GM18499 (cell line): ENCODE results near the gene ZFAND6.
"Not testable (repeated sequence)": the region's sequence is repeated elsewhere in the genome, so short reads cannot be mapped to it uniquely, and the experiment has no call there.

Experiments used
- ATAC-seq: cut with Tn5 transposase; IDR thresholded peaks from one replicate; pipeline ENCODE4 v1.9.1; 2021; ENCODE audit warnings: moderate number of reproducible peaks; ENCODE audit not compliant: insufficient read depth, unreplicated experiment

Gene ZFAND6

GRCh38 chr15:80093854-80094418 is 34.5 kb downstream of the ZFAND6 start:
- ATAC-seq, result no peak

DNA sequence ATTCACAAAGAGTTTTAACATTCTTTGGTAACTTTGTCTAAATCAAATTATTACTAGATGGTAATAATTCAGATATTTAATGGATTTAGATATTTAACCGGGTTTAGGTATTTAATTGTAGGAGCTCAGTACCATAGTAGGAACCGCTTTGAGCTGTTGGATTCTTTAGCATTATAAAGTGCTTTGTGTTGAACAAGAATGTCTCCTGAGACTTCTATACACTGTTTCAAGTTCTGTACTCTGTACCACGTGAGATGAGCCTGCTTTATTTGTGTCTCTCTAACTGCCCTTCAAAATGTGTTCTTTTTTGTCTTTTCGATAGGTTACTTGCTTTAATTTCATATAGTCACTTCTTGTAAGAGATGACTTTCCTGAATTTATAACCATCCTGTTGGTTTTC is 36.0 kb downstream of the ZFAND6 start:
- no peak for ATAC-seq

DNA sequence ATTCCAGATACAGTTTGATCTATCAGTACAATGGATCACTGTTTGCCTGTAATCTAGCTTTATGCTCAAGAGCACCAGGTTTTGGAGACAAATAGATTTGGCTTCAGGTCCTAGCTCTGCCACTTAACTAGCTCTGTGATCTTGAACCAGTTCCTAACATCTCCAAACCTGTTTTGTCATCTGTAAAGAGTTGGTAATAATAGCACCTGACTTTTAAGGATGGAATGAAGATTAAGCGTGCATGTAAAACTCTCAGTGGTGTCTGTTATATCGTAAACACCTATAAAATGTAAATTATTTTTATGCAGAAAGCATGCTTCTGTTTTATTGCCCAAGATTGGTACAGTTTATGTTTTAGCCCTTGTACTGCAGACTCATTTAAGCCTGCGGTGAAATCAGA is 36.5 kb downstream of the ZFAND6 start:
- no peak for ATAC-seq

- ATAC-seq, result no peak
Observed at GRCh38 chr15:80098341-80098740, 38.9 kb downstream of the ZFAND6 start.

DNA sequence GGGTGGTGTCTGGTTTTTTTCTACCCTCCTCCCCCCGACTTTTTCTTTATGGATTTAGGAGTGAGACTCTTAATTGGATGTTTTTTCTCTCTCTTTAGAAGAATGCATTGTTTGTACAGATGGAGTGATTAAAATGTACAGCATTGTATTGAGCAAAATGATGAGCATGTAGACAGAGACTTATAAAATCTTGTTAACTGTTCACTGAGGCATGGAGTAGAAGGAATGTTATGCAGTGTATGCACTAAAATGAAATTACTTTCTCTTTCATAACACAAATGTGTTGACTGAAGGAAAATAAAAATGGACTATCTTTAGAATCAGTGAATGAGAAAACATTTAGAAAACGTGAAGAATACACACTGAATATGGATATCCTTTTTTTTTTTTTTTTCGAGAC is 39.8 kb downstream of the ZFAND6 start:
- ATAC-seq, result no peak

- ATAC-seq, result not testable (repeated sequence)
Observed at GRCh38 chr15:80099662-80100061, 40.2 kb downstream of the ZFAND6 start.

- no peak for ATAC-seq
Observed at GRCh38 chr15:80100247-80100646, 40.8 kb downstream of the ZFAND6 start.

GRCh38 chr15:80105193-80105592 is 45.7 kb downstream of the ZFAND6 start:
- no peak for ATAC-seq

GRCh38 chr15:80105595-80105994 is 46.1 kb downstream of the ZFAND6 start:
- no peak for ATAC-seq

GRCh38 chr15:80106051-80106450 is 46.6 kb downstream of the ZFAND6 start:
- ATAC-seq, result no peak

DNA sequence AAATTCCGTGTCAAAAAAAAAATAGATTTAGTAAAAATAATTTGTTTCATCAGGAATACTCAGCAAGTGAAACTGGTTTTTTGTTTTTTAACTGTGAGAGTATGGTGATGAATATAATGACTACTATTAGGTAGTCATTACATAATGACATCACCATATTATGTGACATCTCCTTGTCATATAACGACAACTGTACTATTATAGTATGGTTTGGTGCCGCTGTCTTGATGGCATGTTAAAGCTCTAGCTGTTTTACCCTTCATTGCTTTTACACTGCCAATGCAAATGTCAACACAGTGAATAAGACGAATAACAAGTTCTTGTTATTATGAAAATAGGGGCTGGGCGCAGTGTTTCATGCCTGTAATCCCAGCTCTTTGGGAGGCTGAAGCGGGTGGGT is 47.7 kb downstream of the ZFAND6 start:
- no peak for ATAC-seq

GRCh38 chr15:80107774-80108173 is 48.3 kb downstream of the ZFAND6 start:
- ATAC-seq, result no peak

- ATAC-seq, result no peak
Observed at GRCh38 chr15:80109388-80109787, 49.9 kb downstream of the ZFAND6 start.

- ATAC-seq, result no peak
Observed at GRCh38 chr15:80110920-80111319, 51.4 kb downstream of the ZFAND6 start.

GRCh38 chr15:80114114-80114513 is 54.6 kb downstream of the ZFAND6 start:
- no peak for ATAC-seq

DNA sequence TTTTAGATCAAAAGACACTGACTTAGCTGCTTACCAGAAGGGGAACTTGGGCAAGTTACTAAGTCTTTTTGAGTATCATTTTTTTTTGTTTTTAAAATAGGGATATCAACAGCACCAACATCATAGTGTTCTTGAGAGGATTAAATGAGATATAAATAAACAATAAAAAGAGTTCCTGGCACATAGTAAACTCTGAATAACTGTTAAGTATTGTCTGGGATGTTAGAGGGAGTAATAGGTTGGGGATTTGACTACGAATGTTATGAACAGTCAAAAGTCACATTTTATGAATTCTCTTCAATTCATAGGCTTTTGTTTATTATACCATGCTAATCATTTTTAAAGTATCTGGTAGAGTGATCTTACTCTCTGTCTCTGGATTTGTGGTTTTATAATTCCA is 55.5 kb downstream of the ZFAND6 start:
- no peak for ATAC-seq

DNA sequence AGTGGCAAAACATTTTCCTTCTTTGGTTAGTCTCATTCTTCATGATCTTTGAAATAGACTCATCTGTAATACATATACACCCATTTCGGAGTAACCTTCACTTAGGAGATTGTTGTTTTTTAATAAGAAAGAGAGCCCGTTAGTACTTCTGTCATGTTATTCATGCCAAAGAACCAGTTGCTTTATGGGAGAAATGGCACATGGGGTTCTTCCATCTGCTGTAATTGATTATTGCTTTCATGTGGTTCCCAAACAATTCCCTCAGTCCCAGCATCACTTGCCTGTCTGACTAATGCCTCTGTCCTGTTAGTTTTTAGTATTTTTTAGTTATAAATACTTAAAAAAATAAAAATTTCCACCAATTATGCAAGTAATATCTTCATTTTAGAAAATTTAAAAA is 59.5 kb downstream of the ZFAND6 start:
- ATAC-seq, result no peak

GRCh38 chr15:80120636-80121035 is 61.2 kb downstream of the ZFAND6 start:
- ATAC-seq, result no peak

- ATAC-seq, result no peak
Observed at GRCh38 chr15:80121546-80121945, 62.1 kb downstream of the ZFAND6 start.

- ATAC-seq, result no peak
Observed at GRCh38 chr15:80123034-80123433, 63.6 kb downstream of the ZFAND6 start.

DNA sequence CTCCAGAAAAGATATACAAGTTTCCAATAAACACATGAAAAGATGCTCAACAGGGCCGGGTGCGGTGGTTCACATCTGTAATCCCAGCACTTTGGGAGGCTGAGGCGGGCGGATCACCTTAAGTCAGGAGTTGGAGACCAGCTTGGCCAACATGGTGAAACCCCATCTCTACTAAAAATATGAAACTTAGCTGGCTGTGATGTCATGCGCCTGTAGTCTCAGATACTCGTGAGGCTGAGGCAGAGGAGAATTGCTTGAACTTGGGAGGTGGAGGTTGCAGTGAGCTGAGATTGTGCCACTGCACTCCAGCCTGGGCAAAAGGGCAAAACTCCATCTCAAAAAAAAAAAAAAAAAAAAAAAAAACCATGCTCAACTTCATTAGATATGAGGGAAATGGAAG is 67.8 kb downstream of the ZFAND6 start:
- not testable (repeated sequence) for ATAC-seq

- ATAC-seq, result no peak
Observed at GRCh38 chr15:80127911-80128310, 68.4 kb downstream of the ZFAND6 start.

DNA sequence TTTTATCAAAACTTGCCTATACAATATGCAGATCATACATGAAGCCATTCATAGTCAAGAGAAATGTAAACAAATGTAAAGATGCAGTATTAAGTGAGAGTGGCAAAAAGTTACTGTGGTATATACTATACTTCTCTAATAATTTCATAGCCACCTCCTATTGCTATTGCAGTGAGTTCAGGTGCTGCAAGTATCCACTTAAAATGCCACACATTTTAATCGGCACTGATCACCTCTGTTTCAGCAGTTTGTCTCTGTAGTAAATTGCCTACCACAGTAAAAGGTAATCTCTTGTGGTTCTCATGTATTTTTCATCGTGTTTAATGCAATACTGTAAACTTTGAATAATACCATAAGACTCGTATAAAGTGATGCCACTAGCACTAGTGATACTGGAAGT is 72.9 kb downstream of the ZFAND6 start:
- ATAC-seq, result no peak
